Naive thymus-derived CD8-positive, alpha-beta T cell (primary cell): ENCODE measurements around the gene LARGE1. TPM values are rescaled to one million over a fixed set of nuclear protein-coding genes. Genes with fewer than 3 reads are reported as not detected.

Experiments used
- ATAC-seq, 2 donors: fragments of 150-1000 bp; cut with Tn5 transposase in 1 of 2; sonication (Bioruptor Pico), chemical (Tn5 transposase) in 1 of 2; 1 replicate in 1 of 2; 2 replicates in 1 of 2; pipeline ENCODE4 v1.10.0; 2021; ENCODE audit warnings: mild to moderate bottlenecking in 2 of 2, moderate library complexity in 2 of 2
- POLR2A ChIA-PET: fragments of 350-600 bp; sonication (Branson Sonifier 250); formaldehyde crosslinking; loops from one replicate; lab custom pipeline; 2021; ENCODE audit warnings: antibody characterized with exemption; lab: Charles Lee
- DNase-seq, 10 donors: peaks; one replicate each; pipeline versions ENCODE4 v3.0.0 to v3.0.0-alpha.2; 2020 to 2022
- H3K27ac Mint-ChIP-seq, 10 donors: one replicate each; pipeline ENCODE4 v1.8.0; 2020 to 2022; ENCODE audit warnings: mild to moderate bottlenecking in 10 of 10, mixed read lengths in 10 of 10, moderate library complexity in 4 of 10, inconsistent platforms in 1 of 10
- H3K27me3 Mint-ChIP-seq, 5 donors: one replicate each; pipeline ENCODE4 v1.8.0; 2021 to 2022; ENCODE audit warnings: mixed read lengths in 5 of 5
- H3K36me3 Mint-ChIP-seq, 3 donors: one replicate each; pipeline ENCODE4 v1.8.0; 2020 to 2022; ENCODE audit warnings: mixed read lengths in 3 of 3, mild to moderate bottlenecking in 2 of 3, inconsistent platforms in 1 of 3
- H3K4me1 Mint-ChIP-seq, 4 donors: one replicate each; pipeline ENCODE4 v1.8.0; 2021 to 2022; ENCODE audit warnings: mixed read lengths in 4 of 4
- H3K4me3 Mint-ChIP-seq, 10 donors: one replicate each; pipeline ENCODE4 v1.8.0; 2020 to 2022; ENCODE audit warnings: mild to moderate bottlenecking in 10 of 10, mixed read lengths in 10 of 10, moderate library complexity in 6 of 10, inconsistent platforms in 1 of 10
- H3K9me3 Mint-ChIP-seq, 9 donors: one replicate each; pipeline ENCODE4 v1.8.0; 2020 to 2022; ENCODE audit warnings: mixed read lengths in 9 of 9, mild to moderate bottlenecking in 3 of 9, inconsistent platforms in 1 of 9, moderate library complexity in 1 of 9
- polyA plus RNA-seq, 3 donors: library from polyadenylated mRNA; unstranded; fragments of 300-500 nt; fragmentation: Illumina TruSeq; gene quantifications; one replicate each; pipeline ENCODE4 v1.2.3, GENCODE V29; 2021
- total RNA-seq, 8 experiments: library from RNA in 2 of 8; stranded (reverse) in 2 of 8; gene quantifications; one replicate each; pipeline ENCODE4 v1.2.3 and lab custom pipeline; 2021 to 2026

The LARGE1 gene
- total and polyA plus RNA-seq, 5 experiments from 2014 or later, result 0.07 to 3.0 (median 2.6) TPM; not detected in 2

DNA sequence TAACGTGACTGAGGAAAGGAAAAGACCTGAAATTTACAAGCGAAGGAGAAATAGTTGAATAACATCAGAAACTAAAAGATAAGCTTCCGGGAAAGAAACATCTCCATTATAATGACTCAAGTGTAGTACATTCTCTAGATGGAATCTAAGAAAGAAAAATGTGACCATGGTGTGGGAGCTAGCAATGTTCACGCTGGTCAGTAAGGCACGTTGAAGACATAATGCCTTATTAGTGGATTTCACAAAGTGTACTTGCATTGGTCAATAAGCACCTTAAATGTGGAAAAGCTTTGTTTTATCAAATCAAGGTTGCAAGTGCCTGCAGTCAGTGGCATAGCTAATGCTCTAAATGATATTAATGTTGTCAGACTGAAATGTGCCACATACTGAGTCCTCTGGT, 2.8 kb upstream of the LARGE1 start:
- peaks cover 9 to 31% (median 24%) of the 10 kb centered on the region in 4 donors for H3K4me1 Mint-ChIP-seq
- peak overlapping the region in 2 of 10 donors; percentile 6 to 72 for H3K27ac Mint-ChIP-seq
- peaks cover 19 to 62% (median 47%) of the 10 kb centered on the region in 5 donors for H3K27me3 Mint-ChIP-seq
- DNase-seq, result no peak
- H3K36me3 Mint-ChIP-seq, result peaks cover 0 to 5% (median 4%) of the 10 kb centered on the region in 3 donors
- H3K9me3 Mint-ChIP-seq, result peaks cover 0 to 5% (median 0%) of the 10 kb centered on the region in 9 donors
- POLR2A ChIA-PET, result no interaction called here
- ATAC-seq, result no peak
- peak overlapping the region; percentile 70 to 94 (median 81) for H3K4me3 Mint-ChIP-seq

DNA sequence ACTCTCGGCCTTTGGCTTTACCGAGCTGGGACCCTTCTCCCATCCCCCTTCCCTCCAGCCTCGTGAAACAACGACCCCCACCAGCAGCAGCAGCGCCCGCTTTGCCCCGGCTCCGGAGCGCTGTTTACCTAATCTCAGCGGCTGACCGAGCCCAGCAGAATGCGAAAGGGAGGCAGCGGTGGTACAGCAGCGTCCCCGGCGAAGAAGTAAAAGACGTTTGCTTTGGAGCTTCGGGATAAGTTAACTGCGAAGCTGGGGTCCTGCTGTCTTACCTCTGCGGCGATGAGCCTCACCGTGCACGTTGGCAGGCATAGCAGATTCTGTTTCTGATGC, 2.0 kb upstream of the LARGE1 start:
- no peak for ATAC-seq
- peaks cover 21 to 63% (median 50%) of the 10 kb centered on the region in 5 donors for H3K27me3 Mint-ChIP-seq
- H3K27ac Mint-ChIP-seq, result peak overlapping the region in 2 of 10 donors; percentile 5 to 11
- H3K9me3 Mint-ChIP-seq, result peaks cover 0 to 5% (median 0%) of the 10 kb centered on the region in 9 donors
- H3K4me1 Mint-ChIP-seq, result peaks cover 9 to 38% (median 25%) of the 10 kb centered on the region in 4 donors
- POLR2A ChIA-PET, result no interaction called here
- peak in 3 of 10 donors; percentile 2 to 13 (median 2) for DNase-seq
- peak overlapping the region; percentile 70 to 94 (median 81) for H3K4me3 Mint-ChIP-seq
- H3K36me3 Mint-ChIP-seq, result peaks cover 0 to 5% (median 4%) of the 10 kb centered on the region in 3 donors

DNA sequence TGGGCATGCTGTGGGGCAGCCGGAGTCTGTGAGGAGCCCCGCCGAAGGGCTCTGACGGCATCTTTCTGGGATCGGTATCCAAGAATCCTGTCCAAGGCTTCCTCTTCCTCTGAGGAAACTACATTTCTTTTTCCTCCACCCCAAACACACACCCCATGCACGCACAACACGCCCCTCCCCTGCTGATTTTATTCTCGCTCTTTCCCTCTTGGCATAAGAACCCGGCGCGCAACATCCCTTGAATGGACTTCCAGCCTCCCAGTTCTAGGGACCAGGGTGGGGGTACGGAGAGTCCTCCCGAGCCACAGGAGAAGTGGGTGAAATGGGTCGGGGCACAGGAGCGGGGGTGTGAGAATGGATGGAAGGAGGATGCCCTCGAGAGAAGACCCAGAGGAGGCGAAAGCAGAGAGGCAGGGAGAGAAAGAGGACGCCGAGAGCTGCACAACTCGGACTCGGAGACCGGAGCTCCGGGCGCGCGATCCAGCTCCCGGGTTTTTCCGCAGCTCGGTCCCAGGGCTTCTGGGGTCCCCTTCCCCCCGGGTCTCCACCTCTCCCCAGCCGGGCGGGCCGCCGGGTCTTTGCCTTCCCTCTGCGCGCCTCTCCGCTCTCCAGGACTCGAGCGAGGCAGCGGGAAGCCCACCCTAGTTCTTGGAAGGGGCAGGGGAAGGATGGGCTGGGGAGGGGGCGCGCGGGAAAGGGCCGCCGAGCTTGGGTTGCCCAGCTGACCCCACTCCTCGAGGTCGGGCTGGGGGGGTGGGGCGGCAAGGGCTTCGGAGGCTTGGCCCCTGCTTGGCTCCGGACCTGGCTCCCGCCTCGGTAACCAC, 1.5 kb upstream of the LARGE1 start:
- Mint-ChIP-seq H3K4me3 (peak overlapping the region; percentile 77 to 93 (median 84)), H3K4me1 (peaks cover 9 to 38% (median 25%) of the 10 kb centered on the region in 4 donors), H3K9me3 (peaks cover 0 to 5% (median 0%) of the 10 kb centered on the region in 9 donors), H3K36me3 (peaks cover 0 to 5% (median 4%) of the 10 kb centered on the region in 3 donors), H3K27me3 (peaks cover 22 to 68% (median 51%) of the 10 kb centered on the region in 5 donors), H3K27ac (peak overlapping the region in 3 of 10 donors; percentile 40 to 76 (median 56))
- POLR2A ChIA-PET, result no interaction called here
- ATAC-seq, result no peak
- peak in 5 of 10 donors; percentile 1 to 26 (median 6) for DNase-seq

DNA sequence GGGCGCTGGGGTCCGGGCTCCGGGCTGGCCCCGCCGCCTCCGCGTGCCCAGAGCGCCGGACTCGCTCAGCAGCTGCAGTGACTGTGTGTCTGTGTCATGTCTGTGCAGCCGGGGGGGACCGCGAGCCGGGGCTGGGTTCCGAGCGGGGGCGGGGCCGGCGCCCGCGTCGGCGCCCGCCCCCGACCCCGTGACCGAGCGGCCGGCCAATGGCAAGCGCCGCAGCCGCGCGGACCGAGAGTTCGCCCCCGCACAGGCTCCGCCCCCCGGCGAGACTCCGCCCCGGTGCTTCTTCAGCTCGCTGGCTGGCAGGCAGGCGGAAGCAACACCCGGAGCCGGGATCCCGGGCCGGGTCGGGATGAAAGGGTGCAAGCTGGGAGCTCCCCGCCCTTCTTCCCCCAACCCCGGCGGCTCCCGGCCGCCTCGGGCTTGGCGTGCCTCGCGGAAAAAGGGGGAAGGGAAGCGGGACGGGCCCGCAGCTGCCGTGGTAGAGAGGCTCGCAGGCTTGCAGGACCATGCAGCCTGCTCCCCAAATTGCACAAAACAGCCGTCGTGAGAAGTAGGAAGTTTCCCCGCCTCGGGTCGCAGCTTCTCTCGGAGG, 750 bp upstream of the LARGE1 start:
- POLR2A ChIA-PET, result no interaction called here
- Mint-ChIP-seq H3K4me1 (peaks cover 9 to 38% (median 25%) of the 10 kb centered on the region in 4 donors), H3K36me3 (peaks cover 0 to 5% (median 4%) of the 10 kb centered on the region in 3 donors), H3K27ac (peak overlapping the region in 3 of 10 donors; percentile 18 to 76 (median 56)), H3K27me3 (peaks cover 22 to 70% (median 55%) of the 10 kb centered on the region in 5 donors), H3K9me3 (peaks cover 0 to 5% (median 0%) of the 10 kb centered on the region in 9 donors), H3K4me3 (peak overlapping the region; percentile 77 to 93 (median 84))
- DNase-seq, result peak; percentile 41 to 91 (median 83)
- ATAC-seq, result peak; percentile 84 to 88

DNA sequence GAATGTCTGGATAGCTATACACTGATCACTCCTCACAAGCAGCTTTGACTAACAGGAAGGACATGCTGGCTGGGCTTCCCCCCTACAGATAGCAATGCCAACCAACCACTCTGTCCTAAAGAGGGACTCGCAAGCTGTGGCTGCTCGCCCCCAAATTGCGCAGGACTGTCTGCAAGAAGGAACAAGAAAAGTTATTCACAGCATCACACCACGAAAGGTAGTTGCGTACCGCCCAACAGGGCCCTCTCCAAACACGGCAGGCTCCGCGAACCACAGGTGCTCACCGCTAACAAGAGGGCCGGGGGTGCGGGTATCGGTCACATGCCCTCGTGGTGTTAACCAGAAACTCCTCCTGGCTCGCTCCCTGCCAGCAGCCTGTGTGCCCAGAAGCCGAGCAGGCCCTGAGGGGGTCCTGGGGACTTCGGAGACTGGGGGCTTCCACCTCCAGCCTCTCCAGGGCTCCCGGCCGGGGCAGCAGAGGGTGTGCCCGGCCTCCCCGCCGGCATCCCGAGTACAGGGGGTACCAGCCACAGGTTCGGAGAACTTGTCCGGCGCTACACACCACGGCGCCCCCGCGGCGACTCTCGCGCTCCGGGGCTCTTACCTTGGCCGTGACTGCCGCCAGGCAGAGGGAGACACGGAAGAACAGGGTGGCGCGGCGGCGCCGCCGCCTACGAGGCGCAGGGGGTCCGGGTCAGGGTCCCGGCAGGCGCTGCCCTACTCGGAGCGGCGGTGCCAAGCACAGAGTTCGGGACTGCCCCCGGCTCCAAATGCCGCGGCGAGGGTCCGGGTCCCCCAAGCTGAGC, 682 bp downstream of the LARGE1 start:
- H3K4me3 Mint-ChIP-seq, result peak overlapping the region; percentile 45 to 87 (median 75)
- peaks cover 0 to 5% (median 0%) of the 10 kb centered on the region in 9 donors for H3K9me3 Mint-ChIP-seq
- H3K36me3 Mint-ChIP-seq, result peaks cover 0 to 4% (median 0%) of the 10 kb centered on the region in 3 donors
- POLR2A ChIA-PET, result no interaction called here
- H3K4me1 Mint-ChIP-seq, result peaks cover 9 to 38% (median 25%) of the 10 kb centered on the region in 4 donors
- H3K27me3 Mint-ChIP-seq, result peaks cover 22 to 60% (median 49%) of the 10 kb centered on the region in 5 donors
- H3K27ac Mint-ChIP-seq, result peak overlapping the region in 1 of 10 donors; percentile 5
- no peak for ATAC-seq
- peak in 4 of 10 donors; percentile 8 to 18 (median 13) for DNase-seq

DNA sequence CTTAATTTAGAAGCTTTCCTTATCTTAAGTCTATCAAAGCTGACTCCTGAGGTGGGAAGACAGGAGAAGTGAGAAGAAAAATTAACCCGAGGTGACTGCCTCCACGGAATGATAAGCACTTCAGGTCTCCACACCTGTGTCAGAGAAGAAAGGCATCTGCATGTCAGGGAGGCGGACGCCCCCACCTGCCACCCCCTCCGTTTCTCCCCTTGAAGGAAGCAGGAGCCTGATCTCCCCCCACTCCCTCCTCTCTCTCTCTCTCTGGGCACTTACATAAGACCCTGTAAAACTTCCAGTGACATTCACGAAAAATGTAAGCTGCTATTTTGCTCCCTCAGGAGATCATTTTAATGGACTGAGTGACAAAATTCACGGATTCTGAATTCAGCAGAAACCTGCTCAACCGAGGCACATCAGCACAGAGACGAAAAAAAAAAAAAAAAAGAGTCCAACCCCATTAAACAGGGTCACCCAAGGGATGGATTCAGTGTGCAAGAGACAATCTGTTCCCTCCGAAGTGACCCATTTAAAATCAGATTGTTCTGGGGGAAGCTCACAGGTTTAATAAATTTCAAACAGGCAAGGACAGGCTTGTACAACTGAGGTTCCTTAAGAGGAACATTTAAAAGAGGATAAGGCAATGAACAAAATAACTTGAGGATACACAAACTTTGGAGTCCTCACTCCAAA, 1.5 kb downstream of the LARGE1 start:
- H3K27me3 Mint-ChIP-seq, result peaks cover 24 to 60% (median 42%) of the 10 kb centered on the region in 5 donors
- peak overlapping the region; percentile 45 to 87 (median 75) for H3K4me3 Mint-ChIP-seq
- POLR2A ChIA-PET, result no interaction called here
- peak overlapping the region in 1 of 10 donors; percentile 5 for H3K27ac Mint-ChIP-seq
- peaks cover 10 to 38% (median 25%) of the 10 kb centered on the region in 4 donors for H3K4me1 Mint-ChIP-seq
- DNase-seq (no peak), ATAC-seq (no peak)
- H3K9me3 Mint-ChIP-seq, result peaks cover 0 to 5% (median 0%) of the 10 kb centered on the region in 9 donors
- peaks cover 0 to 4% (median 0%) of the 10 kb centered on the region in 3 donors for H3K36me3 Mint-ChIP-seq

DNA sequence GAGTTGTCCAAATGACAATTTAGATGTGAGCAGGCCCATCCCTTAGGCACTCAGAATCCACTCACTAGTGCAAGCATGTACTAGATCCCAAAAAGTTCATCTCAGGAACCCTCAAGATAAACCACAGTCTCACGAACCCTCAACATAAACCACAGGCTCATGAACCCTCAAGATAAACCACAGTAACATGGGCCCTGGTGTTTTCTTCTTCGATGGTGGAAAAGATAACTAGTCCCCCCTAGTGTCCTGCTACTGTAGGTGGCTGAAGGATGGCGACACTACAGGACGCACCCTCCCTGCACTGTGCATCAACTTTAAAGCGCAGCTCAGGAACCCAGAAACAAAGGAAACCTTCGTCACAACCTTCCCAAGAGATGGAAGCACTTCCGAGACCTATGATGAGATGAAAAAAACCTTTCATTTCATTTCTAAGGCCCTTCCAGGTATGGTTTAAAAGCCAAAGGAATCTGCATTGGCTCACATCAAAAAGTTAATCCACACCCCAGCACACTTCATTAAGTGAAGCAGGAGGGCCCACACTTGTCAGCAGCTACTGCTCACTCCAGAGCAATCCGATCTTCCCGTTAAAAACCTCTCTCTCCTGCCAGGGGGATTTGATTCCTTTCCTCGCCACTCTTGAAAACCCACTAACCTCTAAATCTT, 2.4 kb downstream of the LARGE1 start:
- H3K27ac Mint-ChIP-seq, result no peak overlapping the region
- peaks cover 0 to 2% (median 0%) of the 10 kb centered on the region in 9 donors for H3K9me3 Mint-ChIP-seq
- no peak for DNase-seq
- H3K4me3 Mint-ChIP-seq, result peak overlapping the region in 4 of 10 donors; percentile 10 to 71 (median 35)
- H3K4me1 Mint-ChIP-seq, result peaks cover 8 to 29% (median 19%) of the 10 kb centered on the region in 4 donors
- POLR2A ChIA-PET, result no interaction called here
- ATAC-seq, result no peak
- peaks cover 20 to 53% (median 33%) of the 10 kb centered on the region in 5 donors for H3K27me3 Mint-ChIP-seq
- H3K36me3 Mint-ChIP-seq, result no peaks in the 10 kb centered on the region

DNA sequence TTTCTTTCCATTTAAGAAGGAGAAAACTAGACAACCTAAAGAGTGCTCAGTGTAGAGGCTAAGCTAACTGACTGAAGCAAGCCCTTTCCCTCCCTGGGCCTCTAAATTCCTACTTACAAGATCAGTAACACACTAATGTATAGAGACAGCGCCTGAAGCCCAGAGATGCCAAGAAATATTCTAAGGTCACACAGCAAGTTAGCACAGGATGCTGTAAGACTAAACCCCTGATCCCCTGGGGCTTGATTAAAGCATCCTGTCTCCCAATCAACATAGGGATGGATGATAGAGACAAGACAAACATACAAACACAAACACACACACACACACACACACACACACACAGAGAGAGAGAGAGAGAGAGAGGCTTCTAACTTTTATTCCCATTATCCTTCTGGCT, 5.6 kb downstream of the LARGE1 start:
- Mint-ChIP-seq H3K9me3 (peaks cover 0 to 3% (median 0%) of the 10 kb centered on the region in 9 donors), H3K27ac (no peak overlapping the region), H3K27me3 (peaks cover 21 to 58% (median 32%) of the 10 kb centered on the region in 5 donors), H3K4me1 (peaks cover 4 to 18% (median 7%) of the 10 kb centered on the region in 4 donors), H3K4me3 (no peak overlapping the region), H3K36me3 (no peaks in the 10 kb centered on the region)
- ATAC-seq, result no peak
- POLR2A ChIA-PET, result no interaction called here
- DNase-seq, result no peak

DNA sequence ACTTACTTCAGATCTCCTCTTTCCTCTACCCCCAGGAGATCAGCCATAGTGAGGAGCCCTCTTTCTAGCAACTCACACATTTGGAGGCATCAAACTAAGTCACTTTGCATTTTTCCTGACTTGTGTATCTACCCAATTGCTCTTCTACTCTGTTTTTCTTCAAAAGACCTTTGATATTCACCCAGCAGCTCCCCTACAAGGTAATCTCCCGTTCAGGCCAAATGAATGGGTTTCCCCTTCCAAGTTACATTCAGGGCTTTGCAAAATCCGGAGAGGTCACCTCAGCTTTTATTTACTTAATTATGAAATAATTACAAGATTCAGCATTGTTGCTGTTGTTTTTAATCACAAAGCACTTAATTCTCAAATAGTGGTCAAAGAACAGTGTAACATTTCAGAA, 6.1 kb downstream of the LARGE1 start:
- no peak overlapping the region for H3K4me3 Mint-ChIP-seq
- POLR2A ChIA-PET, result no interaction called here
- peaks cover 2 to 15% (median 4%) of the 10 kb centered on the region in 4 donors for H3K4me1 Mint-ChIP-seq
- no peak overlapping the region for H3K27ac Mint-ChIP-seq
- DNase-seq (no peak), ATAC-seq (no peak)
- H3K9me3 Mint-ChIP-seq, result peaks cover 0 to 3% (median 0%) of the 10 kb centered on the region in 9 donors
- peaks cover 18 to 55% (median 29%) of the 10 kb centered on the region in 5 donors for H3K27me3 Mint-ChIP-seq
- no peaks in the 10 kb centered on the region for H3K36me3 Mint-ChIP-seq

DNA sequence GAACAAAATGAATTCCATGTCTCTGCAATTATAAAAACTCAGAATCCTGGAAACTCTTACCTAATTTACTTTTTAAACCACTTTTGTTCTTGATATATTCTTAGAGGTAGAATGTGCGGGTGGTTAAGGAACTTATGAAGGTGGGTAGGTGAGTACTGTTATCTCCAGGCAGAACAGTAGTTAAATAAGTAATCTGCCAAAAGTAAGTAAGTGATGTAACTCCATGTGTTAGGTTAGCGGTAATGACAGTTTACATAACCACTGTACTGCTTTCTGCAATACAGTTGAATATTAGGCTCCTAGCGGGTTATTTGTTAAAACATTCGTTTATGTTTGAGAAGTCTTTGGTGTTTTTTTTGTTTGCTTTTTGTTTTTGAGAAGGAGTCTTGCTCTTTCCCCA, 7.1 kb downstream of the LARGE1 start:
- POLR2A ChIA-PET, result no interaction called here

DNA sequence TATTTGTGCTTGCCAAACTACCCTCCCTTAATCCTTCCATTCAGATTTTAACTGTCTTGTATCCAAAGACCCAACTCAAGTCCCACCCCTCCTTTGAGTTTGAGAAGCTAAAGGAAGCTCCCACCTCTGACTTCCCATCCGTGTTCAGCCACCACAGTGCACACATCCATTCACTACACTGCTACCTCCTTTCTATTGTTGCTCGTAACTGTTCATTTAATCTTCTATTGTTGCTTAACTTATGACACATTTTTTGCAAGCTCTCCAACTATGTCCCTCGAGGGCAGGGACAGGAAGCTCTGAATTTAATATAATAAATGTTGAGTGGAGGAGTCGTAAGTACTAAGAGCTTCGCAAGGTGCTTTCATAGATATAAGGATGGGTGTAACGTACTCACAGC, 10.4 kb downstream of the LARGE1 start:
- Mint-ChIP-seq H3K27me3 (peaks cover 0 to 23% (median 8%) of the 10 kb centered on the region in 5 donors), H3K27ac (no peak overlapping the region), H3K36me3 (peaks cover 0 to 3% (median 0%) of the 10 kb centered on the region in 3 donors), H3K9me3 (peaks cover 0 to 4% (median 0%) of the 10 kb centered on the region in 9 donors), H3K4me3 (no peak overlapping the region), H3K4me1 (peaks cover 0 to 4% (median 0%) of the 10 kb centered on the region in 4 donors)
- no peak for ATAC-seq
- POLR2A ChIA-PET, result no interaction called here
- no peak for DNase-seq

More for the DNA sequence above, 7.1 kb downstream of the LARGE1 start:
- Mint-ChIP-seq H3K9me3 (peaks cover 0 to 4% (median 0%) of the 10 kb centered on the region in 9 donors), H3K36me3 (peaks cover 0 to 2% (median 0%) of the 10 kb centered on the region in 3 donors), H3K27ac (no peak overlapping the region), H3K4me1 (peaks cover 0 to 7% (median 3%) of the 10 kb centered on the region in 4 donors), H3K27me3 (peaks cover 12 to 45% (median 22%) of the 10 kb centered on the region in 5 donors), H3K4me3 (no peak overlapping the region)
- DNase-seq (no peak), ATAC-seq (no peak)
